ENCODE measurements around the gene VAV1. TPM values are rescaled to one million over a fixed set of nuclear protein-coding genes. Genes with fewer than 3 reads are reported as not detected.

The VAV1 gene
- total and polyA plus RNA-seq, 4 donors, result 4.2 to 9.5 (median 5.2) TPM

GRCh38 chr19:6807291-6807690 is 34.8 kb downstream of the VAV1 start:
- Histone ChIP-seq H3K9me3 (ENCODE audit: control insufficient read depth, insufficient read depth, low read length) (no peaks in the 10 kb centered on the region), H3K4me3 (ENCODE audit: low read depth, low read length) (no peak overlapping the region), H3K27me3 (ENCODE audit: control insufficient read depth, insufficient read depth, low read length) (no peaks in the 10 kb centered on the region), H3K36me3 (ENCODE audit: control insufficient read depth, insufficient read depth, low read length) (no peaks in the 10 kb centered on the region), H3K27ac (ENCODE audit: low read depth, low read length) (no peak overlapping the region), H3K4me1 (ENCODE audit: control insufficient read depth, insufficient read depth, low read length) (no peaks in the 10 kb centered on the region)
- 100% methylated on average over 4 of the region's 5 CpGs for WGBS (ENCODE audit: insufficient coverage)
- DNase-seq (ENCODE audit: low read depth in 4 of 6, low spot score in 6 of 6), result no peak

GRCh38 chr19:6808494-6808893 is 36.0 kb downstream of the VAV1 start:
- Histone ChIP-seq H3K4me1 (ENCODE audit: control insufficient read depth, insufficient read depth, low read length) (no peaks in the 10 kb centered on the region), H3K36me3 (ENCODE audit: control insufficient read depth, insufficient read depth, low read length) (no peaks in the 10 kb centered on the region), H3K9me3 (ENCODE audit: control insufficient read depth, insufficient read depth, low read length) (no peaks in the 10 kb centered on the region), H3K27me3 (ENCODE audit: control insufficient read depth, insufficient read depth, low read length) (no peaks in the 10 kb centered on the region), H3K27ac (ENCODE audit: low read depth, low read length) (no peak overlapping the region), H3K4me3 (ENCODE audit: low read depth, low read length) (no peak overlapping the region)
- 100% methylated on average over 1 of the region's 1 CpG for WGBS (ENCODE audit: insufficient coverage)
- no peak for DNase-seq (ENCODE audit: low read depth in 4 of 6, low spot score in 6 of 6)

- H3K4me1 ChIP-seq (ENCODE audit: control insufficient read depth, insufficient read depth, low read length), result no peaks in the 10 kb centered on the region
- 68% methylated on average over 2 of the region's 4 CpGs for WGBS (ENCODE audit: insufficient coverage)
- H3K27me3 ChIP-seq (ENCODE audit: control insufficient read depth, insufficient read depth, low read length), result no peaks in the 10 kb centered on the region
- H3K4me3 ChIP-seq (ENCODE audit: low read depth, low read length), result no peak overlapping the region
- no peak for DNase-seq (ENCODE audit: low read depth in 4 of 6, low spot score in 6 of 6)
- H3K36me3 ChIP-seq (ENCODE audit: control insufficient read depth, insufficient read depth, low read length), result no peaks in the 10 kb centered on the region
- H3K9me3 ChIP-seq (ENCODE audit: control insufficient read depth, insufficient read depth, low read length), result no peaks in the 10 kb centered on the region
- no peak overlapping the region for H3K27ac ChIP-seq (ENCODE audit: low read depth, low read length)
Observed at GRCh38 chr19:6809262-6809661, 36.8 kb downstream of the VAV1 start.

- H3K9me3 ChIP-seq (ENCODE audit: control insufficient read depth, insufficient read depth, low read length), result no peaks in the 10 kb centered on the region
- no peak overlapping the region for H3K4me3 ChIP-seq (ENCODE audit: low read depth, low read length)
- H3K36me3 ChIP-seq (ENCODE audit: control insufficient read depth, insufficient read depth, low read length), result no peaks in the 10 kb centered on the region
- no peaks in the 10 kb centered on the region for H3K4me1 ChIP-seq (ENCODE audit: control insufficient read depth, insufficient read depth, low read length)
- H3K27ac ChIP-seq (ENCODE audit: low read depth, low read length), result no peak overlapping the region
- H3K27me3 ChIP-seq (ENCODE audit: control insufficient read depth, insufficient read depth, low read length), result no peaks in the 10 kb centered on the region
- DNase-seq (ENCODE audit: low read depth in 4 of 6, low spot score in 6 of 6), result no peak
- WGBS (ENCODE audit: insufficient coverage), result 100% methylated on average over 2 of the region's 3 CpGs
Observed at GRCh38 chr19:6811378-6811777, 38.9 kb downstream of the VAV1 start.

- H3K36me3 ChIP-seq (ENCODE audit: control insufficient read depth, insufficient read depth, low read length), result no peaks in the 10 kb centered on the region
- WGBS (ENCODE audit: insufficient coverage), result 7% methylated on average over 2 of the region's 2 CpGs
- no peak overlapping the region for H3K4me3 ChIP-seq (ENCODE audit: low read depth, low read length)
- H3K4me1 ChIP-seq (ENCODE audit: control insufficient read depth, insufficient read depth, low read length), result no peaks in the 10 kb centered on the region
- no peaks in the 10 kb centered on the region for H3K9me3 ChIP-seq (ENCODE audit: control insufficient read depth, insufficient read depth, low read length)
- no peaks in the 10 kb centered on the region for H3K27me3 ChIP-seq (ENCODE audit: control insufficient read depth, insufficient read depth, low read length)
- no peak overlapping the region for H3K27ac ChIP-seq (ENCODE audit: low read depth, low read length)
- peak in 3 of 6 donors; percentile 20 to 78 (median 71) for DNase-seq (ENCODE audit: low read depth in 4 of 6, low spot score in 6 of 6)
Observed at GRCh38 chr19:6811906-6812305, 39.4 kb downstream of the VAV1 start.

GRCh38 chr19:6812612-6813011 is 40.1 kb downstream of the VAV1 start:
- H3K27ac ChIP-seq (ENCODE audit: low read depth, low read length), result no peak overlapping the region

GRCh38 chr19:6813659-6814058 is 41.2 kb downstream of the VAV1 start:
- WGBS (ENCODE audit: insufficient coverage), result 100% methylated on average over 1 of the region's 4 CpGs
- DNase-seq (ENCODE audit: low read depth in 4 of 6, low spot score in 6 of 6), result no peak
- Histone ChIP-seq H3K9me3 (ENCODE audit: control insufficient read depth, insufficient read depth, low read length) (no peaks in the 10 kb centered on the region), H3K4me1 (ENCODE audit: control insufficient read depth, insufficient read depth, low read length) (no peaks in the 10 kb centered on the region), H3K36me3 (ENCODE audit: control insufficient read depth, insufficient read depth, low read length) (no peaks in the 10 kb centered on the region), H3K27ac (ENCODE audit: low read depth, low read length) (no peak overlapping the region), H3K27me3 (ENCODE audit: control insufficient read depth, insufficient read depth, low read length) (no peaks in the 10 kb centered on the region), H3K4me3 (ENCODE audit: low read depth, low read length) (no peak overlapping the region)

More at GRCh38 chr19:6812612-6813011, 40.1 kb downstream of the VAV1 start:
- no peaks in the 10 kb centered on the region for H3K27me3 ChIP-seq (ENCODE audit: control insufficient read depth, insufficient read depth, low read length)
- no peak for DNase-seq (ENCODE audit: low read depth in 4 of 6, low spot score in 6 of 6)
- no peaks in the 10 kb centered on the region for H3K4me1 ChIP-seq (ENCODE audit: control insufficient read depth, insufficient read depth, low read length)
- WGBS (ENCODE audit: insufficient coverage), result no CpG with 5 or more reads among the region's 2 CpGs
- no peaks in the 10 kb centered on the region for H3K36me3 ChIP-seq (ENCODE audit: control insufficient read depth, insufficient read depth, low read length)
- H3K9me3 ChIP-seq (ENCODE audit: control insufficient read depth, insufficient read depth, low read length), result no peaks in the 10 kb centered on the region
- H3K4me3 ChIP-seq (ENCODE audit: low read depth, low read length), result no peak overlapping the region

GRCh38 chr19:6817179-6817578 is 44.7 kb downstream of the VAV1 start:
- Histone ChIP-seq H3K4me3 (ENCODE audit: low read depth, low read length) (no peak overlapping the region), H3K27ac (ENCODE audit: low read depth, low read length) (no peak overlapping the region), H3K36me3 (ENCODE audit: control insufficient read depth, insufficient read depth, low read length) (no peaks in the 10 kb centered on the region), H3K9me3 (ENCODE audit: control insufficient read depth, insufficient read depth, low read length) (peaks cover 9% of the 10 kb centered on the region), H3K27me3 (ENCODE audit: control insufficient read depth, insufficient read depth, low read length) (no peaks in the 10 kb centered on the region), H3K4me1 (ENCODE audit: control insufficient read depth, insufficient read depth, low read length) (no peaks in the 10 kb centered on the region)
- DNase-seq (ENCODE audit: low read depth in 4 of 6, low spot score in 6 of 6), result no peak
- no CpG with 5 or more reads among the region's 3 CpGs for WGBS (ENCODE audit: insufficient coverage)

GRCh38 chr19:6818246-6818645 is 45.7 kb downstream of the VAV1 start:
- WGBS (ENCODE audit: insufficient coverage), result 51% methylated on average over 2 of the region's 4 CpGs
- DNase-seq (ENCODE audit: low read depth in 4 of 6, low spot score in 6 of 6), result no peak
- Histone ChIP-seq H3K36me3 (ENCODE audit: control insufficient read depth, insufficient read depth, low read length) (no peaks in the 10 kb centered on the region), H3K4me3 (ENCODE audit: low read depth, low read length) (no peak overlapping the region), H3K4me1 (ENCODE audit: control insufficient read depth, insufficient read depth, low read length) (no peaks in the 10 kb centered on the region), H3K27ac (ENCODE audit: low read depth, low read length) (no peak overlapping the region), H3K9me3 (ENCODE audit: control insufficient read depth, insufficient read depth, low read length) (peaks cover 9% of the 10 kb centered on the region), H3K27me3 (ENCODE audit: control insufficient read depth, insufficient read depth, low read length) (no peaks in the 10 kb centered on the region)

- no peak for DNase-seq (ENCODE audit: low read depth in 4 of 6, low spot score in 6 of 6)
- H3K4me1 ChIP-seq (ENCODE audit: control insufficient read depth, insufficient read depth, low read length), result no peaks in the 10 kb centered on the region
- H3K27ac ChIP-seq (ENCODE audit: low read depth, low read length), result no peak overlapping the region
- H3K9me3 ChIP-seq (ENCODE audit: control insufficient read depth, insufficient read depth, low read length), result peaks cover 9% of the 10 kb centered on the region
- H3K4me3 ChIP-seq (ENCODE audit: low read depth, low read length), result no peak overlapping the region
- WGBS (ENCODE audit: insufficient coverage), result 73% methylated on average over 1 of the region's 2 CpGs
- H3K36me3 ChIP-seq (ENCODE audit: control insufficient read depth, insufficient read depth, low read length), result no peaks in the 10 kb centered on the region
- H3K27me3 ChIP-seq (ENCODE audit: control insufficient read depth, insufficient read depth, low read length), result no peaks in the 10 kb centered on the region
Observed at GRCh38 chr19:6819323-6819722, 46.8 kb downstream of the VAV1 start.
